B cell (primary cell): Measurements from ENCODE around the gene NAT10. TPM values are rescaled to one million over a fixed set of nuclear protein-coding genes. Genes with fewer than 3 reads are reported as not detected.

Experiments used
- ATAC-seq: fragments of 200-7000 bp; cut with Tn5 transposase; one replicate; pipeline ENCODE4 v1.10.0; 2021; ENCODE audit warnings: low read depth, mild to moderate bottlenecking, moderate number of reproducible peaks, moderate library complexity
- CTCF ChIA-PET: fragments of 350-600 bp; sonication (Branson Sonifier 250); formaldehyde crosslinking; loops from one replicate; lab custom pipeline; 2021; ENCODE audit warnings: antibody characterized with exemption, inconsistent platforms; lab: Charles Lee
- POLR2A ChIA-PET: fragments of 350-600 bp; sonication (Branson Sonifier 250); formaldehyde crosslinking; loops from one replicate; lab custom pipeline; 2021; ENCODE audit warnings: antibody characterized with exemption; lab: Charles Lee
- DNase-seq: peaks from one replicate; pipeline ENCODE4 v3.0.0; 2013
- H2AFZ ChIP-seq: 2 replicates; pipeline ENCODE4 v1.6.1; 2012; ENCODE audit warnings: mild to moderate bottlenecking, low read depth, low read length; ENCODE audit not compliant: insufficient read depth, poor library complexity, severe bottlenecking
- H3K27ac ChIP-seq, 2 donors: 1 replicate in 1 of 2; 2 replicates in 1 of 2; pipeline ENCODE4 v1.5.1; 2012 to 2013; ENCODE audit warnings: low read length in 2 of 2, mild to moderate bottlenecking in 2 of 2, moderate library complexity in 1 of 2
- H3K27me3 ChIP-seq, 4 experiments: fragments of 200-600 bp in 1 of 4; sonication (generic) in 1 of 4; replicated peaks in 1 of 4; 1 replicate in 2 of 4; 2 replicates in 2 of 4; pipeline versions ENCODE4 v1.6.1 to v1.7.0; 2013 to 2016; ENCODE audit warnings: low read length in 3 of 4, mild to moderate bottlenecking in 2 of 4, mixed read lengths in 1 of 4, moderate library complexity in 1 of 4; ENCODE audit not compliant: insufficient read depth in 4 of 4, control insufficient read depth in 3 of 4; ENCODE audit errors: control extremely low read depth in 1 of 4
- H3K36me3 ChIP-seq, 2 experiments: replicated peaks in 1 of 2; 1 replicate in 1 of 2; 2 replicates in 1 of 2; pipeline versions ENCODE4 v1.6.1 to v1.7.1; 2013; ENCODE audit warnings: low read length in 1 of 2; ENCODE audit not compliant: insufficient read depth in 2 of 2, control insufficient read depth in 1 of 2; ENCODE audit errors: control extremely low read depth in 1 of 2, extremely low read depth in 1 of 2
- H3K4me1 ChIP-seq, 2 donors: fragments of 200-600 bp in 1 of 2; sonication (generic) in 1 of 2; 1 replicate in 1 of 2; 2 replicates in 1 of 2; pipeline versions ENCODE4 v1.5.1 to v1.6.1; 2013 to 2017; ENCODE audit warnings: low read length in 2 of 2; ENCODE audit not compliant: control insufficient read depth in 2 of 2, insufficient read depth in 2 of 2
- H3K4me2 ChIP-seq: replicated peaks from 2 replicates; pipeline ENCODE3; 2012; ENCODE audit warnings: mild to moderate bottlenecking, low read depth, low read length; ENCODE audit not compliant: poor library complexity, severe bottlenecking
- H3K4me3 ChIP-seq, 5 experiments: fragments of 200-600 bp in 1 of 5; sonication (generic) in 1 of 5; 1 replicate in 3 of 5; 2 replicates in 2 of 5; pipeline versions ENCODE4 v1.5.1 to v1.7.0; 2011 to 2016; ENCODE audit warnings: low read length in 4 of 5, mild to moderate bottlenecking in 4 of 5, low read depth in 2 of 5, control low read depth in 1 of 5, moderate library complexity in 1 of 5; ENCODE audit not compliant: insufficient read depth in 1 of 5; ENCODE audit errors: control extremely low read depth in 1 of 5, extremely low read depth in 1 of 5
- H3K79me2 ChIP-seq: fragments of 200-600 bp; sonication (generic); one replicate; pipeline ENCODE4 v1.6.0; 2016; ENCODE audit warnings: low read length; ENCODE audit not compliant: control insufficient read depth, insufficient read depth
- H3K9ac ChIP-seq: fragments of 200-600 bp; sonication (generic); 2 replicates; pipeline ENCODE4 v1.6.1; 2017; ENCODE audit warnings: mild to moderate bottlenecking, low read length, moderate library complexity
- H3K9me3 ChIP-seq, 3 donors: one replicate each; pipeline versions ENCODE4 v1.6.1 to v1.7.1; 2013; ENCODE audit warnings: low read length in 2 of 3; ENCODE audit not compliant: control insufficient read depth in 2 of 3, insufficient read depth in 1 of 3; ENCODE audit errors: control extremely low read depth in 1 of 3
- H4K20me1 ChIP-seq: 2 replicates; pipeline ENCODE4 v1.6.0; 2012; ENCODE audit warnings: mild to moderate bottlenecking, low read length; ENCODE audit not compliant: insufficient read depth, control insufficient read depth, poor library complexity, severe bottlenecking
- H3K27ac Mint-ChIP-seq: one replicate; pipeline ENCODE4 v1.8.0; 2021; ENCODE audit warnings: mixed read lengths
- H3K27me3 Mint-ChIP-seq: one replicate; pipeline ENCODE4 v1.8.0; 2021; ENCODE audit warnings: mixed read lengths
- H3K4me1 Mint-ChIP-seq: one replicate; pipeline ENCODE4 v1.8.0; 2021; ENCODE audit warnings: mixed read lengths
- H3K4me3 Mint-ChIP-seq: one replicate; pipeline ENCODE4 v1.8.0; 2021; ENCODE audit warnings: mixed read lengths
- H3K9me3 Mint-ChIP-seq: one replicate; pipeline ENCODE4 v1.8.0; 2022; ENCODE audit warnings: mixed read lengths; ENCODE audit not compliant: insufficient read depth
- CTCF ChIP-seq: fragments of 200-600 bp; IDR thresholded peaks from one replicate; pipeline ENCODE4 v1.8.0; 2022; ENCODE audit warnings: antibody characterized with exemption, mild to moderate bottlenecking
- EZH2 ChIP-seq: IDR thresholded peaks from 2 replicates; pipeline ENCODE4 v1.6.1; 2012; ENCODE audit warnings: borderline replicate concordance, low read depth, mild to moderate bottlenecking, moderate library complexity, low read length; ENCODE audit not compliant: insufficient read depth, poor library complexity, severe bottlenecking
- WGBS: methylation state at CpG from one replicate; pipeline ENCODE4 v1.1.5; 2013; ENCODE audit warnings: missing lambda C conversion rate; ENCODE audit not compliant: insufficient coverage; 5-methylcytosine and 5-hydroxymethylcytosine counted together
- intact Hi-C: fragments of 100-400 bp; cut with micrococcal nuclease; formaldehyde crosslinking; loops from one replicate; pipeline ENCODE4 v1.10.0; 2022
- polyA plus RNA-seq: library from polyadenylated mRNA; depleted of rRNA; stranded (reverse); fragments of >200 nt; gene quantifications from 2 replicates; pipeline ENCODE4 v1.2.3, GENCODE V29; 2012
- total RNA-seq, 2 donors: library from RNA; stranded (reverse); fragments of 120-200 nt in 1 of 2; gene quantifications; 1 replicate in 1 of 2; 2 replicates in 1 of 2; pipeline versions ENCODE4 v1.2.3 to v1.2.4, GENCODE V29; 2013 to 2022

The NAT10 gene
- total and polyA plus RNA-seq, 2 donors (not counting 1 experiment from before 2014, with no cell fraction given), result 24.9 to 73.5 TPM

GRCh38 chr11:34182425-34182824 lies 77.0 kb downstream of the NAT10 start:
- Mint-ChIP-seq H3K27me3 (no peaks in the 10 kb centered on the region), H3K4me1 (no peaks in the 10 kb centered on the region), H3K27ac (no peak overlapping the region), H3K4me3 (no peak overlapping the region), H3K9me3 (no peaks in the 10 kb centered on the region)
- H4K20me1 ChIP-seq, result no peaks in the 10 kb centered on the region
- no peaks in the 10 kb centered on the region for H3K79me2 ChIP-seq
- no peak overlapping the region for H3K4me3 ChIP-seq
- H3K27me3 ChIP-seq, result no peaks in the 10 kb centered on the region
- H2AFZ ChIP-seq, result no peak overlapping the region
- WGBS, result 52% methylated on average over 2 of the region's 2 CpGs
- no peaks in the 10 kb centered on the region for H3K4me1 ChIP-seq
- H3K4me2 ChIP-seq, result no peak overlapping the region
- no peak overlapping the region for H3K27ac ChIP-seq
- no peaks in the 10 kb centered on the region for H3K9me3 ChIP-seq
- ChIA-PET POLR2A (no interaction called here), CTCF (interaction anchor here (1.3 to 1.5 kb wide), 2 partner anchors 8 to 10 kb away, joined by 3 to 8 read pairs; no protein-coding TSS in a partner anchor)
- ATAC-seq (no peak), DNase-seq (no peak)
- intact Hi-C loops, result no loop called here
- TF ChIP-seq CTCF, result no peak
- H3K36me3 ChIP-seq, result no peaks in the 10 kb centered on the region
- no peak overlapping the region for H3K9ac ChIP-seq

GRCh38 chr11:34182921-34183685 lies 77.7 kb downstream of the NAT10 start:
- no peaks in the 10 kb centered on the region for H3K9me3 ChIP-seq
- H2AFZ ChIP-seq, result no peak overlapping the region
- H3K27ac ChIP-seq, result no peak overlapping the region
- no peak overlapping the region for H3K4me3 Mint-ChIP-seq
- no peak overlapping the region for H3K9ac ChIP-seq
- POLR2A ChIA-PET, result no interaction called here
- no peaks in the 10 kb centered on the region for H3K9me3 Mint-ChIP-seq
- H4K20me1 ChIP-seq, result no peaks in the 10 kb centered on the region
- DNase-seq (no peak), ATAC-seq (no peak)
- H3K27me3 Mint-ChIP-seq, result no peaks in the 10 kb centered on the region
- no peak overlapping the region for H3K4me2 ChIP-seq
- intact Hi-C loops, result no loop called here
- H3K79me2 ChIP-seq, result no peaks in the 10 kb centered on the region
- WGBS, result 94% methylated on average over 12 of the region's 13 CpGs
- TF ChIP-seq CTCF (no peak), EZH2 (no peak)
- no peaks in the 10 kb centered on the region for H3K4me1 Mint-ChIP-seq
- no peaks in the 10 kb centered on the region for H3K36me3 ChIP-seq
- no peak overlapping the region for H3K4me3 ChIP-seq
- CTCF ChIA-PET, result interaction anchor here (0.5 to 3.3 kb wide), 3 partner anchors 8 to 35 kb away, joined by 3 to 16 read pairs (median 8); no protein-coding TSS in a partner anchor
- H3K27me3 ChIP-seq, result no peaks in the 10 kb centered on the region
- H3K4me1 ChIP-seq, result no peaks in the 10 kb centered on the region
- H3K27ac Mint-ChIP-seq, result no peak overlapping the region
